ENCODE data around the gene RPRD1A.

DNA sequence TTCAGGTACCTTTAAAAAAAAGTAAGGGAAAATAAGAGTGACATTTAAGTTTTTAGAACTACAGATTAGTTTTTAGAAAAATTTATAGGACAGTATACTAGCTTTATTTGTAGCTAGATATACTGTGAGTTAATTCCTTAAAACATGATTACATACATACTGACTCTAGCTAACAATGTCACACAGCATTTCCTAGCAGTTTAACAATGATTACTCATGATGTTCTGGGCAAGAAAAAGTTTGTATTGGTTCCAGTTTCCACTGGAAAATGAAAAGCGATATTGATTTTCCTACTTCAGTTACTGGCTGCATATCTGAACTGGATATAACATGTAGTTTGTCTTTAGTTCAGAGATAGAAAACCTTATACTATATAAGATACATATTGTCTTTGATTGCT, 42.4 kb upstream of the RPRD1A start:
- TF ChIP-seq CTCF (IDR thresholded peaks at IDR 0.05) (no peak), POLR2A (IDR thresholded peaks at IDR 0.05) (no peak)
